Endothelial cell of umbilical vein (primary cell): ENCODE results near the gene ACOX3.

ENCODE experiments used
- CTCF ChIP-seq, 2 donors: IDR thresholded peaks; 1 replicate in 1 of 2; 2 replicates in 1 of 2; pipeline ENCODE4 v1.5.1; 2011; ENCODE audit warnings: low read length in 2 of 2, mild to moderate bottlenecking in 2 of 2, moderate library complexity in 2 of 2, control low read depth in 1 of 2, inconsistent platforms in 1 of 2, low read depth in 1 of 2; ENCODE audit not compliant: insufficient read depth in 1 of 2; ENCODE audit errors: extremely low read depth in 1 of 2
- EZH2 ChIP-seq: IDR thresholded peaks from 2 replicates; pipeline ENCODE4 v1.6.1; 2012; ENCODE audit warnings: borderline replicate concordance, low read depth, mild to moderate bottlenecking, moderate library complexity, low read length, inconsistent platforms; ENCODE audit not compliant: severe bottlenecking
- POLR2A ChIP-seq: IDR thresholded peaks from 2 replicates; pipeline ENCODE4 v1.6.1; 2012; ENCODE audit warnings: low read depth, mild to moderate bottlenecking, control low read depth, low read length

DNA sequence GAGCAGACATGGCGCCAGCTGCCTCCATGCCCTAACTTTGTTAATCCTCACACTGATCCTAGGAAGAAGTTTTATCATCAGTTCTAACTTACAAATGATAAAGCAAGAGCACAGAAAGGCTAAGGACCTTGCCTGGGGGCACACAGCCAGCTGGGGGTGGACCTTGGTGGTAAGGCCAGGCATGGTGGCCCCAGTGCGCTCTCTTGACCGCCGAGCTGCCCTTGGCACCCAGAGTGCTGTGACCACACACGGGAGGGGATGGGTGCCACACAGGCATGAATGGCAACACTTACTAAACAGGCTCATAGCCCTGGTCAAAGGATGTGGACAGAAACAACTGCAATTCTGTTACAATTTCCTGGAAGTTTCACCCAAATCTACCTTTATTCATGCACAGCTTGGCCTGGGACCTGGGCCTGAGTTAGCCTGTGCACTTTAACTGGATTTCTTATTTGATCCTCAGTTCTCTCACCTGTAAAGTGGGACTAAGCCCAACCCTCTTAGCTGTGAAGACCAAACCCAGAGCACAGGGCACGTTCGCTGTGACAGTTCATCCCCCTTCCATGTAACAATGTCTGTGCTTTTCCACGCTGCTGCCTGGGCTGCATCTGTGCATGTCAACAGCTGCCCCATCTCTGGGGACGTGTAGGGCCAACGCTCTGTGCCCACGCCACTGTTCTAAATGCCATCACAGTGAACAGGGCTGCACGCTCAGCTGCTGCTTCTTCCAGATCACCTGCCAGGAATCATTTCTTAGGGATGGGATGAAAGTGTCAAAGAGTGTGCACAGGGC lies 44.8 kb downstream of the ACOX3 start:
- no peak for TF ChIP-seq EZH2
- TF ChIP-seq POLR2A, result no peak
- no peak for TF ChIP-seq CTCF (IDR thresholded peaks at IDR 0.05; ENCODE audit: extremely low read depth in 1 of 2, insufficient read depth in 1 of 2, low read depth in 1 of 2, low read length in 2 of 2)
